ENCODE measurements around the gene PGP.

DNA sequence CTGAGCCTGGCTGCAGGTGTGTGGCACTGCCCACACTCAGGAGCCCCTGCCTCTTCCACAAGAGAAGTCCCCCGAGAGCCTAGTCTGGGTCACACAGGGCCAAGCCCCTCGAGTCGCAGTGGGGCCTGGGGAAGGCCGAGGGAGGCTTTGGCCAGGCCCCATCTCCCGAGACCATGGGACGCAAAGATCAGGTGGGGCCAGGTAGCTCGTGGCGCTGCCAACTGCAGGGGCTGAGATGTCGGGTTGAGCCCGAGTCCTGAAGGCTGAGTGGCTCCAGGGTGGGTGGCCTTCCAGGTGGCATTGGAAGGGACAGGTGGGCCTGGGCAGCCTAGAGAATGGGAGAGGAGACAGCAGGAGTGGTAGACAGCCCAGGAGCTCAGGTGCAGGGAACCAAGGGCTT is 52.7 kb downstream of the PGP start:
- TF ChIP-seq, protein P1, sequence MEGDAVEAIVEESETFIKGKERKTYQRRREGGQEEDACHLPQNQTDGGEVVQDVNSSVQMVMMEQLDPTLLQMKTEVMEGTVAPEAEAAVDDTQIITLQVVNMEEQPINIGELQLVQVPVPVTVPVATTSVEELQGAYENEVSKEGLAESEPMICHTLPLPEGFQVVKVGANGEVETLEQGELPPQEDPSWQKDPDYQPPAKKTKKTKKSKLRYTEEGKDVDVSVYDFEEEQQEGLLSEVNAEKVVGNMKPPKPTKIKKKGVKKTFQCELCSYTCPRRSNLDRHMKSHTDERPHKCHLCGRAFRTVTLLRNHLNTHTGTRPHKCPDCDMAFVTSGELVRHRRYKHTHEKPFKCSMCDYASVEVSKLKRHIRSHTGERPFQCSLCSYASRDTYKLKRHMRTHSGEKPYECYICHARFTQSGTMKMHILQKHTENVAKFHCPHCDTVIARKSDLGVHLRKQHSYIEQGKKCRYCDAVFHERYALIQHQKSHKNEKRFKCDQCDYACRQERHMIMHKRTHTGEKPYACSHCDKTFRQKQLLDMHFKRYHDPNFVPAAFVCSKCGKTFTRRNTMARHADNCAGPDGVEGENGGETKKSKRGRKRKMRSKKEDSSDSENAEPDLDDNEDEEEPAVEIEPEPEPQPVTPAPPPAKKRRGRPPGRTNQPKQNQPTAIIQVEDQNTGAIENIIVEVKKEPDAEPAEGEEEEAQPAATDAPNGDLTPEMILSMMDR (IDR thresholded peaks at IDR 0.05; ENCODE audit: low read length), result no peak
- no peak for TF ChIP-seq EZH2 (IDR thresholded peaks at IDR 0.05; ENCODE audit: borderline replicate concordance, low read length)
